HG03521 (cell line): ENCODE results near the gene ENOX2.
"Not testable (repeated sequence)": the region's sequence is repeated elsewhere in the genome, so short reads cannot be mapped to it uniquely, and the experiment has no call there.

Experiments used
- ATAC-seq: cut with Tn5 transposase; IDR thresholded peaks from one replicate; pipeline ENCODE4 v1.9.1; 2021; ENCODE audit warnings: mild to moderate bottlenecking, moderate library complexity; ENCODE audit not compliant: unreplicated experiment

Gene ENOX2

DNA sequence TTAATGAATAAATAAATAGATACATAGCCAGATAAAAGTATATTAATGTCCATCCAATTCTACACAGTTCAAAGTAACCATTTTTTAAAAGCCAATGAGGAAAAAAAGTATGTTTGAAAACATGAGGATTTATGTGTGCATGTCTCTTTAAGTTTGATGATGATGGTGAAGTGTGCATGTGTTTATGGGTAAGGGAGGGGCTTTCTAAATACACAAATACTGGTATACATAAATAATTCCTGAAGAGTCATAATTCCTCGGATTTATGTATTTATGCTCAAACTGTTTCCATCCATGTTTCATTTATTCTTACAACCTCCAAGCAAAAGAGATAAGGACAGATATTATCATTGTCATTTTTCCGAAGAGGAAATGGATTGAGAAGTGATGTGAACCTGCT lies 75.4 kb downstream of the ENOX2 start:
- no peak for ATAC-seq

- ATAC-seq: no peak
Measured at GRCh38 chrX:130826249-130826648, 76.8 kb downstream of the ENOX2 start.

DNA sequence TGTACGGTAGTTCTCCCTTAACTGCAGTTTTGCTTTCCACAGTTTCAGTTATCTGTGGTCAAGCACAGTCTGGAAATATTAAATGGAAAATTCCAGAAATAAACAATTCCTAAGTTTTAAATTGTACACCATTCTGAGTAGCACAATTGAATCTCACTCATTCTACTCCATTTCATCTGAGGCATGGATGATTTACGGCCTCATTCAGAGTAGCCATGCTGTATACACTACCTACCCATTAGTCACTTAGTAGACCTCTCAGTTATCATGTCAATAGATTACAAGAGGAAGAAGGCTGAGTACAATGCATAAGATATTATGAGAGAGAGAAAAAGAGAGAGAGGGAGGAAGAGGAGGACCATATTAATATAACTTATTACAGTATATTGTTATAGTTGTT lies 77.5 kb downstream of the ENOX2 start:
- no peak for ATAC-seq

DNA sequence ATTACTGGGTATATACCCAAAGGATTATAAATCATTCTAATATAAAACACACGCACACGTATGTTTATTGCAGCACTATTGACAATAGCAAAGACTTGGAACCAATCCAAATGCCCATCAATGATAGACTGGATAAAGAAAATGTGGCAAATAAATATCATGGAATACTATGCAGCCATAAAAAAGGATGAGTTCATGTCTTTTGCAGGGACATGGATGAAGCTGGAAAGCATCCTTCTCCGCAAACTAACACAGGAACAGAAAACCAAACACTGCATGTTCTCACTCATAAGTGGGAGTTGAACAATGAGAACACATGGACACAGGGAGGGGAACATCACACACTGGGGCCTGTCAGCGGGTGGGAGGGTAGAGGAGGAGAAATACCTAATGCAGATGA lies 83.6 kb downstream of the ENOX2 start:
- ATAC-seq: not testable (repeated sequence)

DNA sequence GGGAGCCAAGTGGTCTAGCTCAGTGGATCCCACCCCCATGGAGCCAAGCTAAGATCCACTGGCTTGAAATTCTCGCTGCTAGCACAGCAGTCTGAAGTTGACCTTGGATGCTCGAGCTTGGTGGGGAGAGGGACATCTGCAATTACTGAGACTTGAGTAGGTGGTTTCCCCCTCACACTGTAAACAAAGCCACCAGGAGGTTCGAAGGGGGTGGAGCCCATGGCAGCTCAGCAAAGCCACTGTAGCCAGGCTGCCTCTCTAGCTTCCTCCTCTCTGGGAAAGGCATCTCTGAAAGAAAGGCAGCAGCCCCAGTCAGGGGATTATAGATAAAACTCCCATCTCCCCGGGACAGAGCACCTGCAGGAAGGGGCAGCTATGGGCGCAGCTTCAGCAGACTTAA lies 89.1 kb downstream of the ENOX2 start:
- ATAC-seq: not testable (repeated sequence)

DNA sequence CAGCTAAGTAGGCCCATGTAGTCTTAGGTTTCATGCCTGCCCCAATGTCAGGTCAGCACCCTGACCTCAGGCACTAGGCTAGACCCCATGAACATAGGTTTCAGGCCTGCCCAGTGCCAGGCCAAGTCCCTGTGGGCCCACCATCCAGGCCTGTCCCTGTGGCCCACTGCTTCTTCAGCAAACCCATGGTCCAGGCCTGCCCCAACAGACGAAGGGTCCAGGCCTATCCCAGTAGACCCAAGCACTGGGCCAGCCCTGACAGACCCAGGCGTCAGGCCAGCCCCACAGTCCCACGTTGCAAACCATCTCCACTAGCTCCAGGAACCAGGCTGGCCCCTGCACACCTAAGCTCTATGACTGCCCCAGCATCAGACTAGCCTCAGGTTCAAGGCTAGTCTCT lies 92.4 kb downstream of the ENOX2 start:
- no peak for ATAC-seq

DNA sequence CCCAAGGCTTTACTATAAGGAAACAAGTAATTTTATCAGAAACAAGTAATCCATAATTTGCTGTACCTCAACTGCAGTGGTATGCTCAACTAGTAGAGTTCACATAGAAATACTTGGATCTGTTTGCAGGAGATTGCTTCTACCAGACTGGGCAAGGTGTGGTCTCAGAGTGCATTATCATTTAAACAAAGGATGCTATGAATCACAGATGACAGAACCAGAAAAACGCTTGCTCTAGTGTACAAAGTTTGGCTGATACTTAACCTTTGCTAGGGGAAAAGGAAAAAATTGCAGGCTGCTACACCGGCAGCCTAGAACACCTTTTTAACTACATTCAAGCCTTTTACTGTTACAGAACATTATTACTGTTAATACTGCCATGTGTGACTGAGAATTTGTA lies 97.1 kb downstream of the ENOX2 start:
- no peak for ATAC-seq

DNA sequence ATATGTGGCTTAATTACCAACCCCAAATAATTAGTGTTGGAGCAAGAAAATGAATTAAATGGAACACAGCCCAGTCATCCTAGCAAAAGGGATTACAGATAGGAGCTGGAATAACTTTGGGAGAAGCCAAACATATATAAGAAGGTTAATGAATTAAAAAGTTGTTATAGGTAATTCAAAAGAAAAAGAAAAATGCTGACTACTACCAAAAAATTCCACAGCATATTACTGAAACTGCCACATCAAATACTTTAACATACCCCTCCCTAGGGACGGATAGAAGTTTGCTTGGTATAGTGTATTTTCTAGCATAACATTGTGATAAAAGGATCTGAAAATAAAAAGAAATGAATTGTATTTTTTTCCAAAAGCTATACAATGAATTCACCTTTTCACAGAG lies 99.5 kb downstream of the ENOX2 start:
- ATAC-seq: no peak

DNA sequence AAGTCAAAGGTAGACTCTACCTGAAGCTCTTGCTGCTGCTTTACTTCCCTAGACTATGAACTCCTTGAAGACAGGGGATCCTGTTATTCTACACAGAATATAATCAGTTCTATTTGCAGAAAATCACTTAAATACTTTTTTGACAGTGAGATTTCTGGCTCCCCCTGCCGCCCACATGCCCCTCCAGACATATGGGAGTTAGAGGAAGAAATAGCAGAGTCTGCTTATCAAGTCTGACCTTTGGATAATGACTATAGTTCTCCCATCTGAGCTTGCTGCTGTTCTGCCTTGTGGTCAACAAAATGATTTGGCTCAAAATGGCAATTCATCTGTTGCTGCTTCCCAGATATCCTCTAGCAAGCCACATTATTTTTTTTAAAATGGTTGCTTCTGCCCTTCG lies 101.1 kb downstream of the ENOX2 start:
- ATAC-seq: no peak

DNA sequence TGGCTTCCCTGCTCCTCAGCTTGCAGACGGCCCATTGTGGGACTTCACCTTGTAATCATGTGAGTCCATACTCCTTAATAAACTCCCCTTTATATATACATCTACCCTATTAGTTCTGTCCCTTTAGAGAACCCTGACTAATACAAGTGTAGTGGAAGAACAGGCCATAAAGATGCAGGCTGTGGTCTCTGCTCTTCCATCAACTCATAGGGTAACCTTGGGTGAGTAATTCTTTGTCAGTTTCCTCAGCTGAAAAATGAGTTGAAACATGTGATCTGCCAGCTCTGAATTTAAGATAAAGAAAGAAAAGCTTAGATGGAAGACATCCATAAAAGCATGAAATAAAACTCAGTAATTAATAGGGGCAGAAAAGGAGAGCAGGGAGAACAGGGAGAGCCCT lies 103.6 kb downstream of the ENOX2 start:
- no peak for ATAC-seq

- ATAC-seq: no peak
Measured at GRCh38 chrX:130793975-130794374, 109.0 kb downstream of the ENOX2 start.

- not testable (repeated sequence) for ATAC-seq
Measured at GRCh38 chrX:130791870-130792269, 111.1 kb downstream of the ENOX2 start.

DNA sequence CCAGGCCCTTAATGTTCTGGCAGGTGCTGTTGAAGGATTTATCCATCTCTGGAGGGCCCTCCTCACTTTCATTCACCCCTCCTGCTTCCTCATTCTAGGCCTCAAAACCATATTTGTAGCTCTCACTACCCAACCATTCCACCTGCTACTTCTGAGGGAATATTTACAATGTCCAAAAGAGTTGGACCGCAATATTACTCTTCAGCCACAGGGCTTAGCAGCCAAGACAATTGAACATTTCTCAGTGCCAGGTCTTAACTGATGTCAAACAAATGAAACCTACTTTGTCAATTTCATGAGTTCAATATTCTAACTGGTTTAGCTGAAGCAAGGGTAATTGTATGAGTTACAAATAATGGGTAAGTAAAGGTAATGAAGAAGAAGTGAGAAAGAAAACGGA lies 113.2 kb downstream of the ENOX2 start:
- no peak for ATAC-seq

GRCh38 chrX:130788786-130789581 lies 114.0 kb downstream of the ENOX2 start:
- no peak for ATAC-seq

DNA sequence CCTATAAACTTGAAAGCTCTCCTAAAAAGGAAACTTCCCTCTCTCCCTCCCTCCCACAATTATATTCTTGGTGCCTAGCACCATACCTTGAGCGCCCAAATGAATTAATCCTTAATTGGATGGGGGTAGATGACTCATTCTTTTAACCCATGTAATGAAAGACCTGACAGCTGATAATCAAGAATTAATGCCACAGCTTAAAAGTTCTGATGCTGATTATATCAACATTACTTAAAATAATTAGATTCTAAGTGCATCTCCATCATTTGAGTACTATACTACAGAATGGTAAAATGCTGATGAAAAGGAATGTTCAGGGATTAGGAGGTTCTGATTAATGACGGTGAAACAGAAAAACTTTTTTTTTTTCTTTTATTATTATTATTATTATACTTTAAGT lies 117.0 kb downstream of the ENOX2 start:
- ATAC-seq: no peak

GRCh38 chrX:130778773-130779172 lies 124.2 kb downstream of the ENOX2 start:
- ATAC-seq: no peak

DNA sequence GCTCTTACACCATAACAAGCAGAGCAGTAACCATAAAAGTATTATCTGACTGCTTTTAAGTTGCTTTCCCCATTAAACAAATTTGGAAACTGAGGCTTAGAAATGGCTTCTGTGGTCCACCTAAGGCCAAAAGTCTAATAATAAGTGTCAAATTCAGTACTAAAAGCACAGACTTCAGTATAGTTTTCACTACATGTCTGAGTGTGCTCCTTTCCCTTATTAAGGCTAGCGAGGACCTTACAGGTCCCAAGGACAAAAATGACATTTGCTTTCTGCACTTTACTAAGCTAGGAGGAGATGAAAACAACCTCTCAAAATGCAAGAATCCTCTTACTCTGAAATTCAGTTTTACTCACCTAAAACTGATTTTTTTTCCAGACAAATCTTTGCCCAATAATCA lies 127.2 kb downstream of the ENOX2 start:
- ATAC-seq: no peak

DNA sequence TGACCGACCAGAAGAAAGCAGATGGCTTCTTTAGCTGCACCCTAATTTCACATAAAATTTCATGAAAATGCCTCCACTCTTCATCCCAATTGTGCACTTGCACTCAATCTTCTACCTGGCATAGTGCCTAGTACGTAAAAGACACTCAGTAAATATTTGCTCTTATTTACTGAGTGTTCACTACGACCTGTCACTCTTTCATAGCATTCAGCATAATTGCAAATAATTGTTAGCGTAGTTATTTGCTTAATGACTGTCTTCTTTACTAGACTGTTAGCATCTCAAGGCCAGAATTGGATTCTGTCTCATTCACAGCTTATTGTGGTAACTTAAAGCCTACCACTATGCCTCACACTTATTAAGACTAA lies 130.2 kb downstream of the ENOX2 start:
- no peak for ATAC-seq

DNA sequence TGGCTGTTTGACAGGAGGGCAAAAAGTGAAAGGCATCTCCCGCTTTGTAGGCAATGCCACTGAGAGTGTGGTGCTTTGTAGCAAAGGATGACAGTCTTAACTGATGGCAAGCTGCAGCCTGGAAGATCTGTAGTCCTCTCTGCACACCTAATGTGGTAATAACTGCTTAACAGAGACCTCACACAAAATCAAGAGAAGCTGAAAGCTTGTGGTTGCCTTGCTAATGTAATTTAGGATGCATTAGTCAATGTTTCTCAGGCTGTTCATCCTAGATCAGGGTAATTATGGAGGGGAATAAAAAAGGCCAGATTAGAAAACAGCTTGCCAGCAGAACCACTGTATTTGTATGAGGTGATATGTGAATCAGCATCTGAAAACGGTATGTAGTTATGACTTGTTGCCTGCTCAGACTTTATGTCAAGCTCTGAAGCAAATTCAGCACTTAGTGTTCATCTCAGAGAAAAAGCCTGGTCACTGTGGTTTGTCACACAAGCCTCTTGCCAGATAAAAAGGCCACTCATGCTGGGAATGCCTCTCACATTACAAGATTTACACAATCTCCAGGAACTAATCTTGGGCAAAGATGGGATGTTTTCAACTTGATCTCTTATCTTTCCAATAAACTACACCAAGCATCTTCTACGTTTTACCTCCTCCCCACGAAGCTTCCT lies 130.8 kb downstream of the ENOX2 start:
- ATAC-seq: no peak

- no peak for ATAC-seq
Measured at GRCh38 chrX:130771648-130772047, 131.4 kb downstream of the ENOX2 start.

GRCh38 chrX:130771230-130771629 lies 131.8 kb downstream of the ENOX2 start:
- no peak for ATAC-seq

- ATAC-seq: no peak
Measured at GRCh38 chrX:130770615-130771014, 132.4 kb downstream of the ENOX2 start.

- ATAC-seq: no peak
Measured at GRCh38 chrX:130769835-130770234, 133.2 kb downstream of the ENOX2 start.
